ENCODE results near the gene SPAG16.

The SPAG16 gene

GRCh38 chr2:214451516-214452275, 1167.4 kb downstream of the SPAG16 start:
- Histone ChIP-seq H3K27ac (ENCODE audit: low read length) (no peak overlapping the region), H3K27me3 (ENCODE audit: low read depth, low read length) (no peaks in the 10 kb centered on the region), H3K9ac (ENCODE audit: low read length) (no peak overlapping the region), H3K36me3 (replicated peaks; ENCODE audit: low read depth, low read length) (no peaks in the 10 kb centered on the region), H2AFZ (ENCODE audit: low read depth, low read length) (no peak overlapping the region), H3K9me3 (ENCODE audit: insufficient read depth, low read length) (no peaks in the 10 kb centered on the region), H3K79me2 (ENCODE audit: low read length) (no peaks in the 10 kb centered on the region), H3K4me3 (ENCODE audit: low read length) (no peak overlapping the region), H3K4me1 (ENCODE audit: low read length) (peaks cover 7% of the 10 kb centered on the region), H3K4me2 (ENCODE audit: low read length) (no peak overlapping the region), H4K20me1 (ENCODE audit: insufficient read depth, low read length) (no peaks in the 10 kb centered on the region)
- TF ChIP-seq EZH2phosphoT487 (IDR thresholded peaks at IDR 0.05; ENCODE audit: low read depth) (no peak), CTCF (IDR thresholded peaks at IDR 0.05; ENCODE audit: low read depth, low read length) (no peak)
